Measurements from ENCODE around the gene TEAD3.

TEAD3 gene

GRCh38 chr6:35481226-35481625 lies 15.7 kb downstream of the TEAD3 start:
- H3K4me3 ChIP-seq (replicated peaks; ENCODE audit: low read depth, low read length) = no peak overlapping the region
- TF ChIP-seq CTCF (IDR thresholded peaks at IDR 0.05; ENCODE audit: low read length, missing control alignments) = no peak
- DNase-seq (ENCODE audit: low read depth) = no peak

GRCh38 chr6:35480176-35480575 lies 16.7 kb downstream of the TEAD3 start:
- TF ChIP-seq CTCF (IDR thresholded peaks at IDR 0.05; ENCODE audit: low read length, missing control alignments) = no peak
- H3K4me3 ChIP-seq (replicated peaks; ENCODE audit: low read depth, low read length) = no peak overlapping the region
- no peak for DNase-seq (ENCODE audit: low read depth)

- H3K4me3 ChIP-seq (replicated peaks; ENCODE audit: low read depth, low read length) = no peak overlapping the region
- DNase-seq (ENCODE audit: low read depth) = no peak
- TF ChIP-seq CTCF (IDR thresholded peaks at IDR 0.05; ENCODE audit: low read length, missing control alignments) = no peak
Observed at GRCh38 chr6:35478259-35478658, 18.6 kb downstream of the TEAD3 start.

GRCh38 chr6:35477551-35478179 lies 19.2 kb downstream of the TEAD3 start:
- no peak overlapping the region for H3K4me3 ChIP-seq (replicated peaks; ENCODE audit: low read depth, low read length)
- TF ChIP-seq CTCF (IDR thresholded peaks at IDR 0.05; ENCODE audit: low read length, missing control alignments) = no peak
- DNase-seq (ENCODE audit: low read depth) = no peak

- no peak for TF ChIP-seq CTCF (IDR thresholded peaks at IDR 0.05; ENCODE audit: low read length, missing control alignments)
- DNase-seq (ENCODE audit: low read depth) = no peak
- H3K4me3 ChIP-seq (replicated peaks; ENCODE audit: low read depth, low read length) = no peak overlapping the region
Observed at GRCh38 chr6:35477028-35477427, 19.9 kb downstream of the TEAD3 start.

- DNase-seq (ENCODE audit: low read depth) = no peak
- H3K4me3 ChIP-seq (replicated peaks; ENCODE audit: low read depth, low read length) = no peak overlapping the region
- TF ChIP-seq CTCF (IDR thresholded peaks at IDR 0.05; ENCODE audit: low read length, missing control alignments) = no peak
Observed at GRCh38 chr6:35476004-35476403, 20.9 kb downstream of the TEAD3 start.

- no peak for TF ChIP-seq CTCF (IDR thresholded peaks at IDR 0.05; ENCODE audit: low read length, missing control alignments)
- no peak overlapping the region for H3K4me3 ChIP-seq (replicated peaks; ENCODE audit: low read depth, low read length)
- DNase-seq (ENCODE audit: low read depth) = no peak
Observed at GRCh38 chr6:35475573-35475972, 21.3 kb downstream of the TEAD3 start.
